ENCODE results near the gene KIAA0040. TPM values are rescaled to one million over a fixed set of nuclear protein-coding genes. Genes with fewer than 3 reads are reported as not detected.

Gene KIAA0040
- total and polyA plus RNA-seq, 10 of the 15 experiments (the other 5 are each of a cell fraction or from before 2014, with no cell fraction given): 7.6 to 47.7 (median 23.5) TPM

- no TSS peak for BruUV-seq (replicated peaks)
- intact Hi-C loops (cut with micrococcal nuclease; ENCODE audit: unreplicated experiment): no loop called here
- TF ChIP-seq, protein P1, sequence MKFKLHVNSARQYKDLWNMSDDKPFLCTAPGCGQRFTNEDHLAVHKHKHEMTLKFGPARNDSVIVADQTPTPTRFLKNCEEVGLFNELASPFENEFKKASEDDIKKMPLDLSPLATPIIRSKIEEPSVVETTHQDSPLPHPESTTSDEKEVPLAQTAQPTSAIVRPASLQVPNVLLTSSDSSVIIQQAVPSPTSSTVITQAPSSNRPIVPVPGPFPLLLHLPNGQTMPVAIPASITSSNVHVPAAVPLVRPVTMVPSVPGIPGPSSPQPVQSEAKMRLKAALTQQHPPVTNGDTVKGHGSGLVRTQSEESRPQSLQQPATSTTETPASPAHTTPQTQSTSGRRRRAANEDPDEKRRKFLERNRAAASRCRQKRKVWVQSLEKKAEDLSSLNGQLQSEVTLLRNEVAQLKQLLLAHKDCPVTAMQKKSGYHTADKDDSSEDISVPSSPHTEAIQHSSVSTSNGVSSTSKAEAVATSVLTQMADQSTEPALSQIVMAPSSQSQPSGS (IDR thresholded peaks at IDR 0.05; ENCODE audit: low read length): no peak
- TF ChIP-seq CEBPB (IDR thresholded peaks at IDR 0.05; ENCODE audit: borderline replicate concordance in 1 of 2, low read depth in 2 of 2, low read length in 2 of 2) (no peak), ZBTB11 (CRISPR knock-in tag; IDR thresholded peaks at IDR 0.05) (no peak), NFYB (IDR thresholded peaks at IDR 0.05; ENCODE audit: insufficient read depth, low read depth, low read length) (no peak), CHD1 (IDR thresholded peaks at IDR 0.05; ENCODE audit: low read depth, low read length) (no peak), GABPA (IDR thresholded peaks at IDR 0.05; ENCODE audit: low read depth) (no peak), RB1 (IDR thresholded peaks at IDR 0.05; ENCODE audit: borderline replicate concordance) (no peak), SUZ12 (IDR thresholded peaks at IDR 0.05; ENCODE audit: unreplicated experiment) (no peak), BCL11A (IDR thresholded peaks at IDR 0.05; ENCODE audit: low read depth, low read length) (no peak)
- TF ChIP-seq, protein P2, sequence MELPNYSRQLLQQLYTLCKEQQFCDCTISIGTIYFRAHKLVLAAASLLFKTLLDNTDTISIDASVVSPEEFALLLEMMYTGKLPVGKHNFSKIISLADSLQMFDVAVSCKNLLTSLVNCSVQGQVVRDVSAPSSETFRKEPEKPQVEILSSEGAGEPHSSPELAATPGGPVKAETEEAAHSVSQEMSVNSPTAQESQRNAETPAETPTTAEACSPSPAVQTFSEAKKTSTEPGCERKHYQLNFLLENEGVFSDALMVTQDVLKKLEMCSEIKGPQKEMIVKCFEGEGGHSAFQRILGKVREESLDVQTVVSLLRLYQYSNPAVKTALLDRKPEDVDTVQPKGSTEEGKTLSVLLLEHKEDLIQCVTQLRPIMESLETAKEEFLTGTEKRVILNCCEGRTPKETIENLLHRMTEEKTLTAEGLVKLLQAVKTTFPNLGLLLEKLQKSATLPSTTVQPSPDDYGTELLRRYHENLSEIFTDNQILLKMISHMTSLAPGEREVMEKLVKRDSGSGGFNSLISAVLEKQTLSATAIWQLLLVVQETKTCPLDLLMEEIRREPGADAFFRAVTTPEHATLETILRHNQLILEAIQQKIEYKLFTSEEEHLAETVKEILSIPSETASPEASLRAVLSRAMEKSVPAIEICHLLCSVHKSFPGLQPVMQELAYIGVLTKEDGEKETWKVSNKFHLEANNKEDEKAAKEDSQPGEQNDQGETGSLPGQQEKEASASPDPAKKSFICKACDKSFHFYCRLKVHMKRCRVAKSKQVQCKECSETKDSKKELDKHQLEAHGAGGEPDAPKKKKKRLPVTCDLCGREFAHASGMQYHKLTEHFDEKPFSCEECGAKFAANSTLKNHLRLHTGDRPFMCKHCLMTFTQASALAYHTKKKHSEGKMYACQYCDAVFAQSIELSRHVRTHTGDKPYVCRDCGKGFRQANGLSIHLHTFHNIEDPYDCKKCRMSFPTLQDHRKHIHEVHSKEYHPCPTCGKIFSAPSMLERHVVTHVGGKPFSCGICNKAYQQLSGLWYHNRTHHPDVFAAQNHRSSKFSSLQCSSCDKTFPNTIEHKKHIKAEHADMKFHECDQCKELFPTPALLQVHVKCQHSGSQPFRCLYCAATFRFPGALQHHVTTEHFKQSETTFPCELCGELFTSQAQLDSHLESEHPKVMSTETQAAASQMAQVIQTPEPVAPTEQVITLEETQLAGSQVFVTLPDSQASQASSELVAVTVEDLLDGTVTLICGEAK (IDR thresholded peaks at IDR 0.05; ENCODE audit: borderline replicate concordance): no peak
- TF ChIP-seq, protein P3, sequence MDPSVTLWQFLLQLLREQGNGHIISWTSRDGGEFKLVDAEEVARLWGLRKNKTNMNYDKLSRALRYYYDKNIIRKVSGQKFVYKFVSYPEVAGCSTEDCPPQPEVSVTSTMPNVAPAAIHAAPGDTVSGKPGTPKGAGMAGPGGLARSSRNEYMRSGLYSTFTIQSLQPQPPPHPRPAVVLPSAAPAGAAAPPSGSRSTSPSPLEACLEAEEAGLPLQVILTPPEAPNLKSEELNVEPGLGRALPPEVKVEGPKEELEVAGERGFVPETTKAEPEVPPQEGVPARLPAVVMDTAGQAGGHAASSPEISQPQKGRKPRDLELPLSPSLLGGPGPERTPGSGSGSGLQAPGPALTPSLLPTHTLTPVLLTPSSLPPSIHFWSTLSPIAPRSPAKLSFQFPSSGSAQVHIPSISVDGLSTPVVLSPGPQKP (IDR thresholded peaks at IDR 0.05; ENCODE audit: low read depth, low read length): no peak
Measured at GRCh38 chr1:175232335-175232734, 39.8 kb upstream of the KIAA0040 start.

More at GRCh38 chr1:175232335-175232734, 39.8 kb upstream of the KIAA0040 start:
- Histone ChIP-seq H3K36me3 (ENCODE audit: control insufficient read depth in 2 of 2, insufficient read depth in 2 of 2, low read length in 1 of 2) (no peaks in the 10 kb centered on the region), H3K9me3 (replicated peaks; ENCODE audit: control insufficient read depth, insufficient read depth, low read length) (no peaks in the 10 kb centered on the region; the same call in 2 of the 3 replicates), H4K20me1 (ENCODE audit: control insufficient read depth, insufficient read depth) (no peaks in the 10 kb centered on the region), H3K27ac (ENCODE audit: control insufficient read depth, insufficient read depth) (no peak overlapping the region), H3K4me3 (no peak overlapping the region), H2AFZ (ENCODE audit: control insufficient read depth, low read depth, low read length) (no peak overlapping the region), H3K9ac (ENCODE audit: control insufficient read depth, insufficient read depth, low read length) (no peak overlapping the region), H3K79me2 (ENCODE audit: control insufficient read depth, insufficient read depth, low read length) (no peaks in the 10 kb centered on the region), H3K4me2 (ENCODE audit: control insufficient read depth, insufficient read depth) (no peak overlapping the region), H3K4me1 (ENCODE audit: control insufficient read depth, insufficient read depth, low read length) (peaks cover 11% of the 10 kb centered on the region; the same call in 1 of the 2 replicates), H3K27me3 (replicated peaks in 1 of 2; ENCODE audit: control insufficient read depth in 2 of 2, insufficient read depth in 2 of 2, low read length in 1 of 2) (no peaks in the 10 kb centered on the region)
- ChIA-PET POLR2A (no interaction called here), CTCF (no interaction called here), SMC1A (ENCODE audit: uncharacterized antibody, unreplicated experiment) (interaction anchor here (0.6 kb wide), 1 partner anchor 78 kb away, joined by 3 read pairs; no protein-coding TSS in a partner anchor), RAD21 (ENCODE audit: unreplicated experiment) (no interaction called here)
- FAIRE-seq (no peak), DNase-seq (ENCODE audit: low read depth, low spot score) (no peak), ATAC-seq (no peak)
- in situ Hi-C loops (cut with MboI): no loop called here
- 100% methylated on average over 2 of the region's 2 CpGs for WGBS (ENCODE audit: insufficient coverage, insufficient replicate concordance, low lambda C conversion rate, missing lambda C conversion rate)
